ENCODE results near the gene NMUR1. TPM values are rescaled to one million over a fixed set of nuclear protein-coding genes. Genes with fewer than 3 reads are reported as not detected.
A peak's percentile ranks its signal among the peaks of the same experiment; 100 is the strongest.

NMUR1 gene
- total RNA-seq, 4 donors from 2014 or later, result 0.21 to 2.5 (median 0.22) TPM; not detected in 1

GRCh38 chr2:231521443-231521842 is 8.8 kb downstream of the NMUR1 start:
- H3K27me3 ChIP-seq, result no peaks in the 10 kb centered on the region
- no peaks in the 10 kb centered on the region for H3K36me3 ChIP-seq
- no peaks in the 10 kb centered on the region for H3K4me1 ChIP-seq
- no peak for DNase-seq (ENCODE audit: low spot score in 2 of 2)
- no peaks in the 10 kb centered on the region for H3K9me3 ChIP-seq
- H3K27ac ChIP-seq, result no peak overlapping the region
- no peak overlapping the region for H3K4me3 ChIP-seq
- TF ChIP-seq POLR2A (IDR thresholded peaks at IDR 0.05), result no peak
- TF ChIP-seq EP300 (IDR thresholded peaks at IDR 0.05), result no peak
- TF ChIP-seq, protein P1, sequence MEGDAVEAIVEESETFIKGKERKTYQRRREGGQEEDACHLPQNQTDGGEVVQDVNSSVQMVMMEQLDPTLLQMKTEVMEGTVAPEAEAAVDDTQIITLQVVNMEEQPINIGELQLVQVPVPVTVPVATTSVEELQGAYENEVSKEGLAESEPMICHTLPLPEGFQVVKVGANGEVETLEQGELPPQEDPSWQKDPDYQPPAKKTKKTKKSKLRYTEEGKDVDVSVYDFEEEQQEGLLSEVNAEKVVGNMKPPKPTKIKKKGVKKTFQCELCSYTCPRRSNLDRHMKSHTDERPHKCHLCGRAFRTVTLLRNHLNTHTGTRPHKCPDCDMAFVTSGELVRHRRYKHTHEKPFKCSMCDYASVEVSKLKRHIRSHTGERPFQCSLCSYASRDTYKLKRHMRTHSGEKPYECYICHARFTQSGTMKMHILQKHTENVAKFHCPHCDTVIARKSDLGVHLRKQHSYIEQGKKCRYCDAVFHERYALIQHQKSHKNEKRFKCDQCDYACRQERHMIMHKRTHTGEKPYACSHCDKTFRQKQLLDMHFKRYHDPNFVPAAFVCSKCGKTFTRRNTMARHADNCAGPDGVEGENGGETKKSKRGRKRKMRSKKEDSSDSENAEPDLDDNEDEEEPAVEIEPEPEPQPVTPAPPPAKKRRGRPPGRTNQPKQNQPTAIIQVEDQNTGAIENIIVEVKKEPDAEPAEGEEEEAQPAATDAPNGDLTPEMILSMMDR (IDR thresholded peaks at IDR 0.05), result no peak
- 34 to 67% methylated on average over 3 of the region's 3 CpGs for WGBS, 2 donors

DNA sequence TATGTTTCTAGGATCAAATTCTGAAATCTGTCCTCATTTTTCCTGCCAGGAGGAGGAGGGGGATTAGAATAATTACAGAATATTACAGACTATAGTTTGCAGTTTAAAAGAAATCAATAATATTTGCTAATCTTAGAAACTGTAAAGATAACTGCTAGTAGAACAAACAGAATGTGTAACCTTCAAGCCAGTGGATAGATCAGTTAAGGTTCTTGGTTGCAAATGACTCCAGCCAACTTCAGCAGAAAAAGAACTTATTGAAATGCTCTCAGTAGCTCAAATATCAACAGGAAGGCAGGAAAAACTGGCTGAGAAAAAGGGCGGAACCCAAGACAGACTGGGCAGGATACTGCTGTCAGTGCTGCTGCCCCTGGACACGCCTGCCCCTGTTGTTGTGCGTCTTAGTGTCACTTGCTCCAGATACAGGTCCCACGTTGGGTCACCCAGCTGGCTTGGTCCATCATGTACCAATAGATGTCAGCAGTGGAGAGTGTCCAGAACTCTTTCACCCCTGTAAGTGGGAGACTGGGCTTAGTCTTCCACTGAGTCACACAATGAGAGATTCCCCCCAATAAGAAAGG is 10.2 kb downstream of the NMUR1 start:
- TF ChIP-seq EP300 (IDR thresholded peaks at IDR 0.05), result no peak
- TF ChIP-seq, protein P1 (IDR thresholded peaks at IDR 0.05), result no peak
- no peak for TF ChIP-seq POLR2A (IDR thresholded peaks at IDR 0.05)
- H3K9me3 ChIP-seq, result no peaks in the 10 kb centered on the region
- no peaks in the 10 kb centered on the region for H3K27me3 ChIP-seq
- DNase-seq (ENCODE audit: low spot score in 2 of 2), result no peak
- peaks cover 0 to 2% (median under 1%) of the 10 kb centered on the region in 4 donors for H3K4me1 ChIP-seq
- no peak overlapping the region for H3K27ac ChIP-seq
- H3K4me3 ChIP-seq, result no peak overlapping the region
- no peaks in the 10 kb centered on the region for H3K36me3 ChIP-seq
- 48 to 66% methylated on average over 4 of the region's 4 CpGs for WGBS, 2 donors

DNA sequence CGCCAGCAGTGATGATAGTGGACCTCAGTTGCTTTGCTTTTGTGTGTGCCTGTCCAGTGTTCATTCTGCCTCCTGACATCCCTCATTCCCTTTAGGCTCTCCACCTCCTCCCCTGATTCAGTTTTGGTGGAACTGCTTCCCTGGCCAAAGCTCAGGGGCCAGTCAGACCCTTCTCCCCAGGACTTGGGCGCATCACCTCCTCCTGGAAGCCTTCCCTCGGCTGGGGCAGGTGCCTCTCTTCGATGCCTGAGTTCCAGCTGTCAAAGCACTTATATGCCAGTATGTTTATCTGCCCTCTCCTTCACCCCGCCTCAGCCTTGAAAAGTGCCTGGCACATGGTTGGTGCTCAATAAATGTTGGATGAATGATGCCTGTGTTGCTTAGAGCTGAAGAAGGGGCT is 11.5 kb downstream of the NMUR1 start:
- Histone ChIP-seq H3K9me3 (no peaks in the 10 kb centered on the region), H3K27me3 (no peaks in the 10 kb centered on the region), H3K27ac (no peak overlapping the region), H3K4me1 (peaks cover 0 to 5% (median 2%) of the 10 kb centered on the region in 4 donors), H3K36me3 (no peaks in the 10 kb centered on the region), H3K4me3 (no peak overlapping the region)
- 84 to 89% methylated on average over 5 of the region's 5 CpGs for WGBS, 2 donors
- DNase-seq (ENCODE audit: low spot score in 2 of 2), result no peak
- TF ChIP-seq, protein P1 (IDR thresholded peaks at IDR 0.05), result no peak
- no peak for TF ChIP-seq EP300 (IDR thresholded peaks at IDR 0.05)
- TF ChIP-seq POLR2A (IDR thresholded peaks at IDR 0.05), result no peak

- H3K4me1 ChIP-seq, result peaks cover 0 to 17% (median 5%) of the 10 kb centered on the region in 4 donors
- no peak for DNase-seq (ENCODE audit: low spot score in 2 of 2)
- H3K36me3 ChIP-seq, result no peaks in the 10 kb centered on the region
- no peak overlapping the region for H3K27ac ChIP-seq
- H3K9me3 ChIP-seq, result no peaks in the 10 kb centered on the region
- H3K27me3 ChIP-seq, result no peaks in the 10 kb centered on the region
- no peak overlapping the region for H3K4me3 ChIP-seq
- 85 to 89% methylated on average over 4 of the region's 4 CpGs for WGBS, 2 donors
- no peak for TF ChIP-seq POLR2A (IDR thresholded peaks at IDR 0.05)
- TF ChIP-seq EP300 (IDR thresholded peaks at IDR 0.05), result no peak
- TF ChIP-seq, protein P1 (IDR thresholded peaks at IDR 0.05), result no peak
These were observed 14.6 kb downstream of the NMUR1 start for GRCh38 chr2:231515603-231516002.

DNA sequence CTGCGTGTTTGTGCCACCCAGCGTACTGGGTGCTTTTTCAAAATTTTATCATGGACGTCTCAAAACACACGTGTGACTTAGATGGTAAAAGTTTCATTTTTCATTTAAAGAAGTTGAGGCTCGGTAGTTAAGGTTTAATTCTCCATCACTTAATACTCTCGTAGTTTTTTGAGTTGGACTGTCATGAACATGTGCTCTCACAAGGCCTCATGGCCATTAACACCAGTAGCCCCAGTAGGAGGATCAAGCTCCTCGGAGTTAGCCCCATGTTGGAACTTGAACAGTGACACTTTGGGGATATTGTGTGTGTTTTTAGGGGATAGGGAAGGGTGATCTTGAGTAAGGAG is 15.3 kb downstream of the NMUR1 start:
- TF ChIP-seq POLR2A (IDR thresholded peaks at IDR 0.05), result no peak
- TF ChIP-seq EP300 (IDR thresholded peaks at IDR 0.05), result no peak
- H3K27me3 ChIP-seq, result no peaks in the 10 kb centered on the region
- DNase-seq (ENCODE audit: low spot score in 2 of 2), result no peak

More for the DNA sequence above, 15.3 kb downstream of the NMUR1 start:
- Histone ChIP-seq H3K27ac (peak overlapping the region; percentile 72 to 94 (median 92)), H3K4me3 (peak overlapping the region; percentile 59 to 82 (median 74)), H3K36me3 (no peaks in the 10 kb centered on the region), H3K9me3 (no peaks in the 10 kb centered on the region), H3K4me1 (peaks cover 0 to 17% (median 5%) of the 10 kb centered on the region in 4 donors)
- WGBS, 2 donors, result 23 to 29% methylated on average over 7 of the region's 7 CpGs

Measured in tibial nerve (tissue), 4 donors.